ENCODE data around the gene SSUH2.

SSUH2 gene

GRCh38 chr3:8635125-8635524 is 9.5 kb downstream of the SSUH2 start:
- no peak for DNase-seq
- in situ Hi-C loops (cut with HindIII; ENCODE audit: low pct_ligation_motif_present, low sequenced_read_pairs) = no loop called here
- H3K27ac ChIP-seq = no peak overlapping the region
- no peak for TF ChIP-seq CTCF (IDR thresholded peaks at IDR 0.05; ENCODE audit: low read depth, low read length, missing control alignments)
- no peak overlapping the region for H3K4me3 ChIP-seq (ENCODE audit: low read depth, low read length)
- no peaks in the 10 kb centered on the region for H3K27me3 ChIP-seq (replicated peaks)
- no peaks in the 10 kb centered on the region for H3K36me3 ChIP-seq (replicated peaks)

DNA sequence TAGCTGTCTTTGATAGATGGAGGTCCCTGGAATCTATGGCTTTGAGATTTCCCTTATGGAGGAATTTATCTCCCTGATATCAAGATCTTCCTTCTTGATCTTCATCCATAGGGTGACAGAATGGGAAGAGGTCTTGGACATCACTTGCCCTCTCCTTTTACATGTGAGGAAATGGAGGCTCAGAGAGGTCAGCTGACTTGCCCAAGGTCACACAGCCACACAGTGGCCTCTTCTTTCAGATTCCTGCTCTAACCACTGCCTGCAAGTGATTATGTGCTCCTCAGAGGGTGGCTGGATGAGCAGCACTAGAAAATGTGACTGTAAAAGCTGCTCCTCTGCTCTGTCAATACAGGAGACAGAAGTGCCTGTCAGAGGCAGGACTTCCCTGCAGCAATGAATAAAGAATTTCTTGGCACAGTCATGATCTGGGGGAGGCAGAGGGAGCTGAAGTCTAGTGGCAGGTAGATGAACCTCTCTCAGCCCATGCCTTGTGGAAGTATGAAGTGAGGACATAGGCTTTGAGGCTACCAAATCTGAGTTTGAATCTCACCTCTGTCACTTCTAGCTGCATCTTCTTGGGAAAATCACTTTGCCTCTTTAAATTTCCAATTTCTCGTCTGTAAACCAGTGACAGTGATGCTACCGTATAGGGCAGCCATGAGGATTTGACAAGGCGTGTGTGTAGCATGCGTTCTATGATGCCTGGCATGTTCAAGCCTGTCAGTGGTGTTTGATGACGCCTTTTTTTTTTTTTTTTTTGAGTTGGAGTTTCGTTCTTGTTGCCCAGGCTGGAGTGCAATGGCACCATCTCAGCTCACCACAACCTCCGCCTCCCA is 12.0 kb downstream of the SSUH2 start:
- Histone ChIP-seq H3K4me3 (ENCODE audit: low read depth, low read length) (no peak overlapping the region), H3K27me3 (replicated peaks) (no peaks in the 10 kb centered on the region), H3K36me3 (replicated peaks) (no peaks in the 10 kb centered on the region), H3K27ac (no peak overlapping the region)
- no peak for DNase-seq
- in situ Hi-C loops (cut with HindIII; ENCODE audit: low pct_ligation_motif_present, low sequenced_read_pairs) = no loop called here
- no peak for TF ChIP-seq CTCF (IDR thresholded peaks at IDR 0.05; ENCODE audit: low read depth, low read length, missing control alignments)

DNA sequence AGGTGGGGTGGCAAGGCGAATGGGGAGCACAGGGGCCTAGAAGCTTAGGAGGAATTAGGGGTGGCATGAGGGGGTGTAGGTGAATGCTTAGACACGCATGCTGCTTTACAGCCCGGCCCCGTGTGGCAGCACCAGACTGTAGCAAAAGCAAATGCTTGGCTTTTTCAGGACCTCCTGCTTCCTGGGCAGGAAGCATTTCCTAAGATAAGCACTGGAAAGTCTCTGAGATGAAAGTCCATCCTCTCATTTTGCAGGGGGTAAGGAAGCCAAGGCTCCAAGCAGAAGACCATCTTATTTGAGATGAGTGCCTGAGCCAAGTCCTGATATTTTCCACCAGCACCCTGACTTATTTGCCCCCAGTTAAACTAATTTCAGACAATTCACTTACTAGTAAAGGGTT is 12.9 kb downstream of the SSUH2 start:
- Histone ChIP-seq H3K27me3 (replicated peaks) (no peaks in the 10 kb centered on the region), H3K36me3 (replicated peaks) (no peaks in the 10 kb centered on the region), H3K4me3 (ENCODE audit: low read depth, low read length) (no peak overlapping the region), H3K27ac (no peak overlapping the region)
- TF ChIP-seq CTCF (IDR thresholded peaks at IDR 0.05; ENCODE audit: low read depth, low read length, missing control alignments) = peak; percentile 13
- DNase-seq = no peak
- in situ Hi-C loops (cut with HindIII; ENCODE audit: low pct_ligation_motif_present, low sequenced_read_pairs) = no loop called here

DNA sequence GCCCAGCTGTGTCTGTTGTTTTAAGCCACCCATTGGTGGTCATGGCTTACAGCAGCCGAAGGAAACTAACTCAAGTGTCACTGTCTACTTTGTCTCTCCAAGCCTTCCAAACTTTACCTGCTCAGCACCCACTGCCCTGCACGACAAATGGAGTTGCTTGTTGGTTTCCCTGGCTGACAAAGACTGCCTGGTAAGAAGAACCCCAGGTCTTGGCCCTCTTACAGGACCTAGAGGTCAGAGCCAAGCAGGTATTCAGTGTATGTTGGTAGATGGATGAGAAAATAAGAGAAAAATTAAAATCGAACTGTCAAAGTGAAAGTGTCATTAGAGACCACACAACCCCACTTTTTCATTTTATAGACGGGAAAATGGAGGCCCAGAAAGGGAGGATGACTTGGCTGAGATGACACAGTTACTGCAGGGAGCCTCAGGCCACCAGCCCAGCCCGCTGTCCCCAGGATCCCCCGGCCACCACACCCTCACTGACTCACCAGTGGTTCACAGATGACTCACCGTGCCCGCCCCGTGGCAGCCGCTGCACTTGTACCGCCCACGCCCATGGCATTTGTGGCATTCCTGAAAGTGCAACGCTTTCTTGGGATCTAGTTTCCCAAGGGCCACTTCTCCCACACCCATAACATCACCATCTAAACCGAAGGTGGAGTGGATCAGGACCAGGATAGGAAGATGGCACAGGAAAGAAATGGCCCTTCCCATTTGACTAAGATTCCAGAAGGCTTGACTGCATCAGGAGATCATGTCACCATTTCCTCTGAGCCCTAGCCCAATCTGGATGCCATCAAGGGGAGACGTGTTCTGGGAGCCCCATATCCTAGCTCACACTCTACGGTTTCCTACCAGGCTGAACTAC is 15.2 kb downstream of the SSUH2 start:
- H3K27me3 ChIP-seq (replicated peaks) = no peaks in the 10 kb centered on the region
- H3K27ac ChIP-seq = peak overlapping the region; percentile 10
- H3K4me3 ChIP-seq (ENCODE audit: low read depth, low read length) = no peak overlapping the region
- DNase-seq = peak; percentile 81
- no peak for TF ChIP-seq CTCF (IDR thresholded peaks at IDR 0.05; ENCODE audit: low read depth, low read length, missing control alignments)
- no peaks in the 10 kb centered on the region for H3K36me3 ChIP-seq (replicated peaks)
- in situ Hi-C loops (cut with HindIII; ENCODE audit: low pct_ligation_motif_present, low sequenced_read_pairs) = no loop called here

- in situ Hi-C loops (cut with HindIII; ENCODE audit: low pct_ligation_motif_present, low sequenced_read_pairs) = no loop called here
- DNase-seq = no peak
- Histone ChIP-seq H3K36me3 (replicated peaks) (no peaks in the 10 kb centered on the region), H3K27me3 (replicated peaks) (no peaks in the 10 kb centered on the region), H3K4me3 (ENCODE audit: low read depth, low read length) (no peak overlapping the region), H3K27ac (no peak overlapping the region)
- no peak for TF ChIP-seq CTCF (IDR thresholded peaks at IDR 0.05; ENCODE audit: low read depth, low read length, missing control alignments)
These were observed 16.6 kb downstream of the SSUH2 start for GRCh38 chr3:8627949-8628348.
